Measurements from ENCODE around the gene FOXA2.

GRCh38 chr20:22579711-22580697 lies 4.4 kb downstream of the FOXA2 start:
- TF ChIP-seq CTCF (IDR thresholded peaks at IDR 0.05) (no peak), POLR2AphosphoS5 (IDR thresholded peaks at IDR 0.05) (no peak)

Data from esophagus muscularis mucosa (tissue), 3 donors.